ENCODE results near the gene KDSR. TPM values are rescaled to one million over a fixed set of nuclear protein-coding genes. Genes with fewer than 3 reads are reported as not detected.

The KDSR gene
- total and polyA plus RNA-seq, 2 experiments from 2014 or later, result 26.5 to 50.7 TPM

DNA sequence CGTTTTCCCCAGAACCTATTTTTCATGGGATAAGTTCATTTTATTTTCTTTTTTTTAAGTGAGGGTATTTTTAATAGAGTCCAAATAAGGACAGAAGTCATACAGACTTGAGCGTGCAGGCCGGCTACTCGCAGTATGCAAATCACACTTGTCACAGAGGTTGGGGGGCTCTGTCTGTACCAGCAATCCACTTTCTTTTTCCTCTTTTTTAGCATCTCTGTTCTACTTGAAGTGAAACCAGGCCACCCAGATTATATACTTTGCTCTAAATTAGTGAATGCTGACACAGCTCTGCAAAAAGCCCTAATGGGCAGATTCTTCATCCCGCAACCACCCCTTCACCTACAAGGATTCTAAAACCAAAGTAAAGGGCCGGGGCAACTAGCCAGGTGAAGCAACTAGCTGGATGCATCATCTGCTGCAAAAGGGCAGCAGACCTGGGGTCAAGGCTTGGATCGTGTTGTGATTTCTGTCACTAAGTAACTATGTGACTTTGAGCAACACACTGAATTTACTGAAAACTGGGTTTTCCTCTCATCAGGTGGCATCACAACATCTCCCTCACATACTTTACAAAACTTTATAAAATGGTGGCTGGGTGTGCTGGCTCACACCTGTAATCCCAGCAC, 18.4 kb downstream of the KDSR start:
- Histone ChIP-seq H3K79me2 (no peaks in the 10 kb centered on the region), H3K9me2 (replicated peaks; ENCODE audit: insufficient read depth) (no peaks in the 10 kb centered on the region), H2AFZ (no peak overlapping the region), H3K4me1 (ENCODE audit: insufficient read depth) (no peaks in the 10 kb centered on the region), H3K4me3 (no peak overlapping the region), H3K27ac (no peak overlapping the region), H4K20me1 (ENCODE audit: insufficient read depth, poor library complexity, severe bottlenecking) (no peaks in the 10 kb centered on the region), H3K9me3 (ENCODE audit: low read depth) (no peaks in the 10 kb centered on the region), H3K4me2 (no peak overlapping the region), H3K36me3 (replicated peaks; ENCODE audit: insufficient read depth, low read depth) (no peaks in the 10 kb centered on the region), H3K27me3 (no peaks in the 10 kb centered on the region)
- TF ChIP-seq EZH2phosphoT487 (IDR thresholded peaks at IDR 0.05; ENCODE audit: low read depth, severe bottlenecking, unreplicated experiment) (no peak), EZH2 (IDR thresholded peaks at IDR 0.05; ENCODE audit: borderline replicate concordance) (no peak)
- TF ChIP-seq, protein P1, sequence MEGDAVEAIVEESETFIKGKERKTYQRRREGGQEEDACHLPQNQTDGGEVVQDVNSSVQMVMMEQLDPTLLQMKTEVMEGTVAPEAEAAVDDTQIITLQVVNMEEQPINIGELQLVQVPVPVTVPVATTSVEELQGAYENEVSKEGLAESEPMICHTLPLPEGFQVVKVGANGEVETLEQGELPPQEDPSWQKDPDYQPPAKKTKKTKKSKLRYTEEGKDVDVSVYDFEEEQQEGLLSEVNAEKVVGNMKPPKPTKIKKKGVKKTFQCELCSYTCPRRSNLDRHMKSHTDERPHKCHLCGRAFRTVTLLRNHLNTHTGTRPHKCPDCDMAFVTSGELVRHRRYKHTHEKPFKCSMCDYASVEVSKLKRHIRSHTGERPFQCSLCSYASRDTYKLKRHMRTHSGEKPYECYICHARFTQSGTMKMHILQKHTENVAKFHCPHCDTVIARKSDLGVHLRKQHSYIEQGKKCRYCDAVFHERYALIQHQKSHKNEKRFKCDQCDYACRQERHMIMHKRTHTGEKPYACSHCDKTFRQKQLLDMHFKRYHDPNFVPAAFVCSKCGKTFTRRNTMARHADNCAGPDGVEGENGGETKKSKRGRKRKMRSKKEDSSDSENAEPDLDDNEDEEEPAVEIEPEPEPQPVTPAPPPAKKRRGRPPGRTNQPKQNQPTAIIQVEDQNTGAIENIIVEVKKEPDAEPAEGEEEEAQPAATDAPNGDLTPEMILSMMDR (IDR thresholded peaks at IDR 0.05; ENCODE audit: poor library complexity), result no peak
- no peak for DNase-seq (ENCODE audit: low spot score)
- WGBS (ENCODE audit: low lambda C conversion rate, missing lambda C conversion rate), result 94% methylated on average over 7 of the region's 7 CpGs

GRCh38 chr18:63346480-63347183, 20.4 kb downstream of the KDSR start:
- no peaks in the 10 kb centered on the region for H3K36me3 ChIP-seq (replicated peaks; ENCODE audit: insufficient read depth, low read depth)

GRCh38 chr18:63346031-63346430, 21.0 kb downstream of the KDSR start:
- no peak overlapping the region for H3K4me3 ChIP-seq
- no peak overlapping the region for H3K4me2 ChIP-seq
- no peaks in the 10 kb centered on the region for H3K36me3 ChIP-seq (replicated peaks; ENCODE audit: insufficient read depth, low read depth)
- no peaks in the 10 kb centered on the region for H3K4me1 ChIP-seq (ENCODE audit: insufficient read depth)
- 79% methylated on average over 7 of the region's 7 CpGs for WGBS (ENCODE audit: low lambda C conversion rate, missing lambda C conversion rate)
- TF ChIP-seq EZH2phosphoT487 (IDR thresholded peaks at IDR 0.05; ENCODE audit: low read depth, severe bottlenecking, unreplicated experiment) (no peak), EZH2 (IDR thresholded peaks at IDR 0.05; ENCODE audit: borderline replicate concordance) (no peak)
- TF ChIP-seq, protein P1 (IDR thresholded peaks at IDR 0.05; ENCODE audit: poor library complexity), result no peak
- H3K27ac ChIP-seq, result peak overlapping the region; percentile 41
- H3K79me2 ChIP-seq, result no peaks in the 10 kb centered on the region
- H2AFZ ChIP-seq, result no peak overlapping the region
- H3K9me3 ChIP-seq (ENCODE audit: low read depth), result no peaks in the 10 kb centered on the region
- no peaks in the 10 kb centered on the region for H3K27me3 ChIP-seq
- H4K20me1 ChIP-seq (ENCODE audit: insufficient read depth, poor library complexity, severe bottlenecking), result no peaks in the 10 kb centered on the region
- DNase-seq (ENCODE audit: low spot score), result peak; percentile 19
- no peaks in the 10 kb centered on the region for H3K9me2 ChIP-seq (replicated peaks; ENCODE audit: insufficient read depth)

More at GRCh38 chr18:63346480-63347183, 20.4 kb downstream of the KDSR start:
- no peak for DNase-seq (ENCODE audit: low spot score)
- H3K27me3 ChIP-seq, result no peaks in the 10 kb centered on the region
- peak overlapping the region; percentile 41 for H3K27ac ChIP-seq
- no peaks in the 10 kb centered on the region for H4K20me1 ChIP-seq (ENCODE audit: insufficient read depth, poor library complexity, severe bottlenecking)
- H2AFZ ChIP-seq, result no peak overlapping the region
- H3K9me2 ChIP-seq (replicated peaks; ENCODE audit: insufficient read depth), result no peaks in the 10 kb centered on the region
- H3K9me3 ChIP-seq (ENCODE audit: low read depth), result no peaks in the 10 kb centered on the region
- H3K4me2 ChIP-seq, result no peak overlapping the region
- TF ChIP-seq EZH2phosphoT487 (IDR thresholded peaks at IDR 0.05; ENCODE audit: low read depth, severe bottlenecking, unreplicated experiment) (no peak), EZH2 (IDR thresholded peaks at IDR 0.05; ENCODE audit: borderline replicate concordance) (no peak)
- TF ChIP-seq, protein P1 (IDR thresholded peaks at IDR 0.05; ENCODE audit: poor library complexity), result no peak
- whole genome bisulfite sequencing (ENCODE audit: low lambda C conversion rate, missing lambda C conversion rate), result 95% methylated on average over 7 of the region's 7 CpGs
- H3K79me2 ChIP-seq, result no peaks in the 10 kb centered on the region
- H3K4me1 ChIP-seq (ENCODE audit: insufficient read depth), result no peaks in the 10 kb centered on the region
- H3K4me3 ChIP-seq, result no peak overlapping the region
